Lung (tissue), 12 donors: ENCODE results near the gene PDE6A. TPM values are rescaled to one million over a fixed set of nuclear protein-coding genes. Genes with fewer than 3 reads are reported as not detected.
"Not testable (repeated sequence)": the region's sequence is repeated elsewhere in the genome, so short reads cannot be mapped to it uniquely, and the experiment has no call there.

Experiments used
- ATAC-seq: fragments of 200-7000 bp; cut with Tn5 transposase; one replicate; pipeline ENCODE4 v1.9.1; 2020; ENCODE audit warnings: moderate number of reproducible peaks; ENCODE audit not compliant: insufficient read depth, low FRiP score
- DNase-seq, 3 donors: peaks; one replicate each; pipeline ENCODE4 v3.0.0-alpha.2; 2013 to 2017
- H3K27ac ChIP-seq, 2 donors: one replicate each; pipeline ENCODE4 v1.5.1; 2013; ENCODE audit warnings: mild to moderate bottlenecking in 2 of 2, moderate library complexity in 2 of 2, control low read depth in 1 of 2, inconsistent platforms in 1 of 2, low read depth in 1 of 2, low read length in 1 of 2
- H3K27me3 ChIP-seq, 3 donors: one replicate each; pipeline ENCODE4 v1.5.1; 2013; ENCODE audit warnings: low read length in 2 of 3; ENCODE audit not compliant: control insufficient read depth in 3 of 3, insufficient read depth in 3 of 3
- H3K36me3 ChIP-seq, 4 donors: one replicate each; pipeline ENCODE4 v1.5.1; 2013; ENCODE audit warnings: low read length in 4 of 4, mild to moderate bottlenecking in 1 of 4, moderate library complexity in 1 of 4; ENCODE audit not compliant: control insufficient read depth in 4 of 4, insufficient read depth in 4 of 4
- H3K4me1 ChIP-seq, 5 donors: one replicate each; pipeline ENCODE4 v1.5.1; 2013; ENCODE audit warnings: low read length in 5 of 5, mild to moderate bottlenecking in 2 of 5, moderate library complexity in 1 of 5; ENCODE audit not compliant: control insufficient read depth in 5 of 5, insufficient read depth in 5 of 5
- H3K4me3 ChIP-seq: one replicate; pipeline ENCODE4 v1.5.1; 2013; ENCODE audit warnings: mild to moderate bottlenecking, control low read depth, moderate library complexity
- H3K9ac ChIP-seq, 2 donors: one replicate each; pipeline ENCODE4 v1.5.1; 2013; ENCODE audit warnings: low read length in 2 of 2, control low read depth in 1 of 2; ENCODE audit not compliant: insufficient read depth in 1 of 2
- H3K9me3 ChIP-seq, 4 donors: one replicate each; pipeline ENCODE4 v1.5.1; 2013; ENCODE audit warnings: low read length in 3 of 4, mild to moderate bottlenecking in 1 of 4, moderate library complexity in 1 of 4; ENCODE audit not compliant: control insufficient read depth in 4 of 4, insufficient read depth in 3 of 4
- CTCF ChIP-seq: IDR thresholded peaks from 2 replicates; pipeline ENCODE4 v1.5.1; 2012; ENCODE audit warnings: mild to moderate bottlenecking; ENCODE audit errors: control extremely low read depth, extremely low read depth
- WGBS, 2 donors: extraction: QIAGEN DNeasy Blood & Tissue Kit; methylation state at CpG; one replicate each; pipeline ENCODE4 v1.1.7; 2013; 5-methylcytosine and 5-hydroxymethylcytosine counted together
- polyA plus RNA-seq, 2 donors: library from polyadenylated mRNA; stranded (reverse); fragments of 200-250 nt; gene quantifications; one replicate each; pipeline ENCODE4 v1.2.1, GENCODE V29; 2013
- total RNA-seq, 2 donors: library from RNA; depleted of rRNA in 1 of 2; stranded (reverse); fragments of >200 nt in 1 of 2; gene quantifications; one replicate each; pipeline ENCODE4 v1.2.1, GENCODE V29; 2014 to 2021
- donor health status: control.
- donor health status: control.
- donor health status: Bipolar disorder and iron deficiency.
- donor health status: healthy.
- donor health status: DM: yes; HTN: yes; CAD: no.

Gene PDE6A
- total and polyA plus RNA-seq, 4 donors: 0.03 to 0.06 (median 0.06) TPM; not detected in 1

DNA sequence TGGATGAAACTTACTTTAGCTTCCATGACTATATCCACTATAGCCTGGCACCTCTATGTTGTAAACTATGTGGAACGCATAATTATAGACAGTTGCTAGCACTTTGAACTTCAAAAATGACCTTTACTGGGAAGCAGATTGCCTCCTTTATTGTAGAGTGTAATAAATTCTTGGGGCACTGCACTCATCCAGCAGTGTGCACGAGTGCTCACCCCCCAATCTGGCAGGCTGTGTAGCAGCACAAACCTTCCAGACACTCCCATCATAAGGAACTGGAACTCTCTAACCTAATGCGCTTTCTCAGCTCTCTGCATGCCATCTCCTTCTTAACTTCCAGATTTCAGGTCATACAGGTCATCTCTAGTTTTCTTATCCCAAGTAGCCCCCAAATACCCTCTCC is 1.5 kb upstream of the PDE6A start:
- Histone ChIP-seq H3K27ac (no peak overlapping the region), H3K9ac (no peak overlapping the region)
- DNase-seq: no peak

GRCh38 chr5:149943177-149943949 is 1.2 kb downstream of the PDE6A start:
- not testable (repeated sequence) for ATAC-seq, H3K27ac ChIP-seq

More for the DNA sequence above, 1.5 kb upstream of the PDE6A start:
- Histone ChIP-seq H3K4me3 (no peak overlapping the region), H3K36me3 (no peaks in the 10 kb centered on the region), H3K9me3 (no peaks in the 10 kb centered on the region), H3K4me1 (peaks cover 0 to 5% (median 0%) of the 10 kb centered on the region in 5 donors), H3K27me3 (no peaks in the 10 kb centered on the region)
- no peak for TF ChIP-seq CTCF
- no peak for ATAC-seq
- 86 to 95% methylated on average over 3 of the region's 3 CpGs for WGBS, 2 donors

DNA sequence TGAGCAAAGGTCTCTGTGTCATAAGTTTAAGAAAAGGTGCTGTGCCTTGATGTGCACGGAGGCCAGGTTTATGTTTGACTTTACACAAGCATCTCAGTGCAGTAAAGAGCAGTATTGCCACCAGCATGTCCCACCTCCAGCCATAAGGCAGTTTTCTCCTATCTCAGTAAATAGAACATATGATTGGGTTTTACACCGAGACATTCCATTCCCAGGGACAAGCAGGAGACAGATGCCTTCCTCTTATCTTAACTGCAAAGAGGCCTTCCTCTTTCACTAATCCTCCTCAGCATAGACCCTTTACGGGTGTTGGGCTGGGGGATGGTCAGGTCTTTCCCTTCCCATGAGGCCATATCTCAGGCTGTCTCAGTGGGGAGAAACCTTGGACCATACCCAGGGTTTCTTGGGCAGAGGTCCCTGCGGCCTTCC is 1.8 kb downstream of the PDE6A start:
- not testable (repeated sequence) for H3K9me3 ChIP-seq, H3K27me3 ChIP-seq, H3K4me3 ChIP-seq, H3K36me3 ChIP-seq, H3K27ac ChIP-seq, DNase-seq, ATAC-seq, H3K9ac ChIP-seq
- peaks cover 0 to 11% (median 5%) of the 10 kb centered on the region in 5 donors for H3K4me1 ChIP-seq
- 57 to 81% methylated on average over 4 of the region's 4 CpGs for WGBS, 2 donors

More at GRCh38 chr5:149943177-149943949, 1.2 kb downstream of the PDE6A start:
- not testable (repeated sequence) for DNase-seq, H3K9ac ChIP-seq, H3K9me3 ChIP-seq, H3K4me3 ChIP-seq, H3K4me1 ChIP-seq, H3K36me3 ChIP-seq, H3K27me3 ChIP-seq
- 91 to 94% methylated on average over 6 of the region's 6 CpGs for WGBS, 2 donors

DNA sequence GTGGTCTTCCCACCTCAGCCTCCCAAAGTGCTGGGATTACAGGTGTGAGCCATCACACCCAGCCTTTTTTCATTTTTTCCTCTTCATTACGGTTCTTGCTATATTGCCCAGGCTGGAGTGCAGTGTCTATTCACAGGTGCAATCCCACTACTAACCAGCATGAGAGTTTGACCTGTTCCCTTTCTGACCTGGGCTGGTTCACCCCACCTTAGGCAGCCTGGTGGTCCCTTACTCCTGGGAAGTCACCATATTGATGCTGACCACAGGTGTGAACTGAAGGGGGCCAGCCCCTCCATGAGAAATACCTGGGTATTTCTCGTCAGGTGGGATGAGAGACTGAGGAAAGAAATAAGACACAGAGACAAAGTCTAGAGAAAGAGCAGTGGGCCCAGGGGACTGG is 2.4 kb downstream of the PDE6A start:
- DNase-seq (no peak), ATAC-seq (no peak)
- H3K4me3 ChIP-seq: no peak overlapping the region
- no peaks in the 10 kb centered on the region for H3K27me3 ChIP-seq
- H3K9ac ChIP-seq: no peak overlapping the region
- no peaks in the 10 kb centered on the region for H3K36me3 ChIP-seq
- WGBS, 2 donors: 93 to 100% methylated on average over 2 of the region's 2 CpGs
- no peak for TF ChIP-seq CTCF
- H3K27ac ChIP-seq: no peak overlapping the region
- peaks cover 3 to 16% (median 5%) of the 10 kb centered on the region in 5 donors for H3K4me1 ChIP-seq
- no peaks in the 10 kb centered on the region for H3K9me3 ChIP-seq
